NCI-H2081 treated with DMSO at 0.1 percent for 48 hours (cell line): ENCODE measurements around the gene GET3.
A peak's percentile ranks its signal among the peaks of the same experiment; 100 is the strongest.
"Not testable (repeated sequence)": the region's sequence is repeated elsewhere in the genome, so short reads cannot be mapped to it uniquely, and the experiment has no call there.

ENCODE experiments used
- DNase-seq: peaks from one replicate; lab custom pipeline; 2025; lab: John Stamatoyannopoulos, UW

GET3 gene

DNA sequence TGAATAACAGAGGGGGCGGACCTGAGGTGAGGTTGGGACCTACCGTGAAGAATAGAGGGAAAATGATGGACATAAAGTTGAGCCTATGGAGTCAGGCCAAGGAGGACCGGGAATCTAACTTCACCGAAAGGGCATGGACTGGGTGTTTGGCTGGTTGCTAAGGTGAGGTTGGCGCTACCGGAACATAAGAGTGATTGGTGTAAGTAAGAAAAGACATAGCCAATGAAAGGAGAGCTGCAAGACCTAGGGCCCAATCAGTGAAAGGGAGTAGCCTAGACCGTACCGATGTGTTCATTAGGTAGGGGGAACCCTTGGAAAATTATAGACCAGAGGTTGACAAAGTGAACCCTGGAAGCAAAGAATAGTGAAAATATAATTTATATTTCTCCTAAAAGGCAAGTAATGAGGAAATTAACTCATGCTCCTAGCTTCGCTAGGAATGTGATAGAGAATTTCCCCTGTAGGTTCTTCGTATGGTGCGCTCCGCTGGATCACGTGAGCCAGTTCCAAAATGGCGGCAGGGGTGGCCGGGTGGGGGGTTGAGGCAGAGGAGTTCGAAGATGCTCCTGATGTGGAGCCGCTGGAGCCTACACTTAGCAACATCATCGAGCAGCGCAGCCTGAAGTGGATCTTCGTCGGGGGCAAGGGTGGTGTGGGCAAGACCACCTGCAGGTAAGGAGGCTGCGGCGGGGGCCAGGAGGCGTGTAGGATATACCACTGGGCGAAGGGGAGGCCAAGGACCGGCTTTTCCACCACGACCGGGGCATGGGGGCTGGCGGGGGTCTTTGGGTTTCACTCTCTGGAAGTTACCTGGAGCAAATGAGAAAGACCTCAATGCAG lies at the start of gene GET3:
Gene GET3, plus strand, starts transcription at position 503 of the 840 bp plus-strand sequence. Its CDS starts 9 bp downstream, at position 512.
- DNase-seq: peak; percentile 99

- DNase-seq: no peak
Observed at GRCh38 chr19:12689012-12689411, 48.3 kb upstream of the GET3 start.

- DNase-seq: no peak
Observed at GRCh38 chr19:12689581-12690216, 47.6 kb upstream of the GET3 start.

DNA sequence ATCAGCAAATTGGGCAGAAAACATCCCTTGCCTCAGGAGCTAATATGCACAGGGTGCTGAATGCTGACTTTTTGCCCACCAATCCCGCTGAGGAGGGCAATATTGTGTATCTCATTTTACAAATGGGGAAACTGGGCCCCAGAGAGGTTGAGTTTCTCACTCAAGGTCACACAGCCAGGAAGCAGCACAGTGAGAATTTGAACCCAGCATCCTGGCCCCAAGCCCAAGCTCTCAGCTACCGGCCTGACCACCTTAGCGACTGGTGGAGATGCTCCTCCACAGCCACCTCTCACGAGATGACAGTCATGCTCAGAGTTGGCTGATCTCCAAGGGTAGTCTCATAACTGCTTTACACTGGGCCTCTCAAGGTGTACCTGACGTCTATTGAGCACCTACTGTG lies 44.3 kb upstream of the GET3 start:
- no peak for DNase-seq

- DNase-seq: no peak
Observed at GRCh38 chr19:12694641-12695040, 42.7 kb upstream of the GET3 start.

DNA sequence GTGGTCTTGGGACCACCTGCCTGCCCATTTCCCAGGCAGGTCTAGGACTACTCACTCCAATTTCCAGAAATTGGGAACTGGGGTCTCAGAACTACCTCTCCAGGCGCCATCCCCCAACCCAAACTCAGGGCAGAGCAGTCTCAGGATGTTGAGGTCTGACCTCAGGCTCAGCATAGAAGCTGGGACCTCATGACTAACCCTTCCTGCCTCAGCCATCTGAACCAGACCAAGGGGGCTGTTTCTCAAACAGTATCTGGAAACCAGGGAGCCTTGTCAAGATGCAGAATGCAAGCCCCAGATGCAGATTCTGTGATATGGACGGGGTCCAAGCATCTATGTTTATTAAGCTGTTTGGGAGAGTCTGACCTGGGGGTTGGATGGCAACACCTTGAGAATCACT lies 42.2 kb upstream of the GET3 start:
- DNase-seq: no peak

DNA sequence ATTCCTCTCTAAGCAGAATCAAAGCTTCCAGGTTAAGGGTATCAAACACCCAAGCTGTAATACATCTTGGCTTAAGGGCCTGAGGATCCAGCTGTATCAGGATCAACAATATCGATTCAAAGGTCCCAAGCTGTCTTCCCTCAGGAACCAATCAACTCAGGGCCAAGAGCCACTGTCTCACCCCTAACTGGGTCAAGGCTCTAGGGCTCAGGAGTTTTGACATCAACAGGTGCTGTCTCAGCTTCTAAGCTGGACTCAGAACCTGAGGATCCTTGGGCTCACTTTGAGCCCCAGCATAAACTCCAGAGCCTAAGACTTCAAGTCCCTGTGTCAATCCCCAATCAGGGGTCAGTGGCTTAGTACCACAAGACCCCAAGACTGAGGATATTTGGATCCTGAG lies 41.8 kb upstream of the GET3 start:
- no peak for DNase-seq

DNA sequence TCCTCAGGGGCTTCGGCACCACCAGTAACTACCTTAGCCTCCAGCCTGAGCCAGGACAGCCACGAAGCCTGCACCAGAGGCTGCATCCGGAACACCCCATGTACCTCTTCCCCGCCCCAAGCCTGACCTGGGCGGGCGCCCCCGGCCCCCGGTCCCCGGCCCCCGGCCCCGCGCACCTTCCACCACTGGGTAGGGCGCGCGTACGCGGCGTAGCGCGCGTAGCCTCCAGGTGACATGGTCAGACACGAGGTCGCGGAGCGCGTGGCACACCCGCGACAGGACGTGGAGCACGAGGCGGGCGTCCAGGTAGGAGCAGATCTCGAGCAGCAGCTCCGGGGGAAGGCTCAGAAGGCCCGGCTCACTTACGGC lies 41.3 kb upstream of the GET3 start:
- DNase-seq: no peak

- peak; percentile 3 for DNase-seq
Observed at GRCh38 chr19:12696366-12697335, 40.6 kb upstream of the GET3 start, which contains the start of gene FBXW9. Gene FBXW9, minus strand, starts transcription at chr19:12696631. Its CDS starts 50 bp downstream, at chr19:12696581.

GRCh38 chr19:12697425-12697824 lies 39.9 kb upstream of the GET3 start:
- DNase-seq: not testable (repeated sequence)

DNA sequence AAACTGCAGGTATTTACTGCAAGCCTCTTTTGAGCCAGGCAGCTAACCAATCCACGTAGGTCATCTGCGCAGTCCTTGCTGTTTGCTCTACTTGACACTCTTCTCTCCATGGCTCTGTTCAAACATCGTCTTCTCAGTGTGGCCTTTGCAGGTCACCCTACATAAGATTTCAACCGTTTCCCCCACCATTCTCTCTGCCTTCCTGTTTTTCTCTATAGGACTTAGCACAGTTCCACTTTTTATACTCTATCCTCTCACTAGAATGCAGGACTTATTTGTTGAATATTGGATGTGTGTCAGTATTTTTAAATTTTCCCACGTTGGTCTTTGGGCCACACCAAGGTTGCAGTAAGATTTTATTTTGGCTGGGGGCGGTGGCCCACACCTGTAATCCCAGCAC lies 39.2 kb upstream of the GET3 start:
- no peak for DNase-seq

- DNase-seq: no peak
Observed at GRCh38 chr19:12701596-12702282, 35.6 kb upstream of the GET3 start.

- DNase-seq: no peak
Observed at GRCh38 chr19:12703046-12703445, 34.3 kb upstream of the GET3 start.

DNA sequence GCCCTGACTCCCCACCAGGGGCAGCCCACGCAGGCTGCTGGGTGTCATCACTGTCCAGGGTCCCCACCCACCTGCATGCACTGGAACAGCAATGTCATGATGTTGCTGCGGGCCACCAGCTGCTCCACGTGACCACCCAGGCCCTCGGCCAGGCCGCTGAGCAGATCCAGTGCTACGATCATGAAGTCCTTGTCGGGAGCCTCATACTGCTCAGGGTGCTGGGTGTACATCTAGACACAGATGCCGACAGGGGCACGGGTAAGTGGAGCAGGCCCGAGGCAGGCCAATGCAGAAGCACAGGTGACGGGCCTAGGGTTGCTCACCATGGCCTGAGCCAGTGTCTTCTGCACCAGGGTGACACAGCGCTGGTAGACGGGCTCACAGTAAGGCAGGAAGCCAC lies 32.1 kb upstream of the GET3 start:
- DNase-seq: no peak

DNA sequence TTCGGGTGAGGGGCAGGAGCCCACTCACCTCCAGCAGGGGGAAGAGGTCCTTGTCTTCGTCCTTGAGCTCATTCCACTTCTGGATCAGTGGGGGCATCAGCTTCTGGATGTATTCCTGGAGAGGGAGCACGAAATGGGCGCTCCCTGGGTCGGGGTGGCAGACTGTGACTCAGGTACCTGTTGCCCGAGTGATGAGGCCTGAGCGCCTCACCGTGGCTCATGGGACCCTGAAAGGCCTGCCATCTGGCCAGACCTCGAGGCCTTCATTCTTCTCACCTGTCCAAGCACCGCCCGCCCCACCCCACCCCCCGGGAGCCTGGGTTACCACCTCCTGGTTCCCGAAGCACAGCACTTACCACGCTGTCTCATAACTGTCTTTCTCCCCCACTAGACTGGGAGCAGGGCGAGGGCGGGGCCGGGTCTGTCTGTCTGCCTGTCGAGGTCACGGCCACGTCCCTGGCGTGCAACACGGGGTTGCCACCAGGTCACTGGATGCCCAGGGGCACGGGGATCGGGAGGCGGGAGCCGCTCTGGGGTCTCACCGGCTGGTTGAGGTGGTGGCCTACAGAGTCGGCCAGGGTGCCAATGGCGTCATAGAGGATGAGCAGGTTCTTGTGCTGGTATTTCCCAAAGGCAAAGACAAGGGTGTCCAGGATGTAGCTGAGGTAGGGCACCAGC lies 31.5 kb upstream of the GET3 start:
- no peak for DNase-seq

GRCh38 chr19:12706332-12706718 lies 31.0 kb upstream of the GET3 start:
- DNase-seq: no peak

- no peak for DNase-seq
Observed at GRCh38 chr19:12708641-12709040, 28.7 kb upstream of the GET3 start.

- no peak for DNase-seq
Observed at GRCh38 chr19:12711187-12711586, 26.1 kb upstream of the GET3 start.

DNA sequence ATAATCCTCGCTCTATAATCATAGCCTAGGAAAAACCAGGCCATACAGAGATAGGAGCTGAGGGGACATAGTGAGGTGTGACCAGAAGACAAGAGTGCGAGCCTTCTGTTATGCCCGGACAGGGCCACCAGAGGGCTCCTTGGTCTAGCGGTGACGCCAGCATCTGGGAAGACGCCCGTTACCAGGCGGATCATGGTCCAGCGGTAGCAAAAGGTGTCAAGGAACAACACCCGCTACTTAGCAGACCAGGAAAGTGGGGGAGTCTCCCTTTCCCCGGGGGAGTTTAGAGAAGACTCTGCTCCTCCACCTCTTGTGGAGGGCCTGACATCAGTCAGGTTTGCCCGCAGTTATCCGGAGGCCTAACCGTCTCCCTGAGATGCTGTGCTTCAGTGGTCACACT lies 25.2 kb upstream of the GET3 start:
- not testable (repeated sequence) for DNase-seq

- not testable (repeated sequence) for DNase-seq
Observed at GRCh38 chr19:12713304-12713703, 24.0 kb upstream of the GET3 start.

DNA sequence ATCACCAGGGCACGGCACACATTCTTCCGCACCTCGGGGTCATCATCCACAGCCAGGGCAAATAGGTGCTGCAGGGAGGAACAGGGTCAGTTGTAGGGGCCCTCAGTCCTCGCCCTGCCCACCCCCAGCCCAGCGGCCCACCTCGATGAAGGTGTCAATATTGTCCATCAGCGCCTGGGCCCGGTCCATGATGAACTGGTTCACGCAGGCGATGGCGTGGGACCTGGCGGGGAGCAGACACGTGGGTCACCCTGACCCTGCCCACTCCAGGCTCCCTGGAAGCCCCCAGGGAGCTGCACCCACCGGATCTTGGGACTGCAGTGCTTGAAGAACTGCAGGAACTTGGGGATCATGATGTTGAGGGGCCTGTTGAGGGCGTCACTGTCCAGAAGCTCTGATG lies 22.2 kb upstream of the GET3 start:
- DNase-seq: no peak
